VCaP (cell line): ENCODE measurements around the gene MRPL33.

ENCODE experiments used
- H3K27ac ChIP-seq: fragments of 450-650 bp; 2 replicates; pipeline ENCODE4 v1.5.1; 2017
- CTCF ChIP-seq: fragments of 450-650 bp; conservative IDR thresholded peaks from 2 replicates; pipeline ENCODE4 v1.5.1; 2017; ENCODE audit warnings: mild to moderate bottlenecking, moderate library complexity

Gene MRPL33

GRCh38 chr2:27782701-27783100 lies 11.2 kb downstream of the MRPL33 start:
- TF ChIP-seq CTCF, result no peak
- H3K27ac ChIP-seq, result no peak overlapping the region

GRCh38 chr2:27790796-27791195 lies 19.3 kb downstream of the MRPL33 start:
- no peak overlapping the region for H3K27ac ChIP-seq
- TF ChIP-seq CTCF, result no peak

GRCh38 chr2:27792759-27793158 lies 21.2 kb downstream of the MRPL33 start:
- no peak overlapping the region for H3K27ac ChIP-seq
- no peak for TF ChIP-seq CTCF

GRCh38 chr2:27795093-27795834 lies 23.7 kb downstream of the MRPL33 start:
- H3K27ac ChIP-seq, result no peak overlapping the region
- TF ChIP-seq CTCF, result no peak

- TF ChIP-seq CTCF, result no peak
- no peak overlapping the region for H3K27ac ChIP-seq
Measured at GRCh38 chr2:27795868-27796277, 24.4 kb downstream of the MRPL33 start.

- no peak overlapping the region for H3K27ac ChIP-seq
Measured at GRCh38 chr2:27796791-27797765, 25.6 kb downstream of the MRPL33 start.

More at GRCh38 chr2:27796791-27797765, 25.6 kb downstream of the MRPL33 start:
- TF ChIP-seq CTCF, result no peak
